ENCODE measurements around the gene SLC15A4. TPM values are rescaled to one million over a fixed set of nuclear protein-coding genes. Genes with fewer than 3 reads are reported as not detected.

The SLC15A4 gene
- polyA plus RNA-seq, 1 donor, result 22.4 TPM

- no peak for DNase-seq (ENCODE audit: low read depth)
These were observed 68.2 kb downstream of the SLC15A4 start for GRCh38 chr12:128755566-128755965.

DNA sequence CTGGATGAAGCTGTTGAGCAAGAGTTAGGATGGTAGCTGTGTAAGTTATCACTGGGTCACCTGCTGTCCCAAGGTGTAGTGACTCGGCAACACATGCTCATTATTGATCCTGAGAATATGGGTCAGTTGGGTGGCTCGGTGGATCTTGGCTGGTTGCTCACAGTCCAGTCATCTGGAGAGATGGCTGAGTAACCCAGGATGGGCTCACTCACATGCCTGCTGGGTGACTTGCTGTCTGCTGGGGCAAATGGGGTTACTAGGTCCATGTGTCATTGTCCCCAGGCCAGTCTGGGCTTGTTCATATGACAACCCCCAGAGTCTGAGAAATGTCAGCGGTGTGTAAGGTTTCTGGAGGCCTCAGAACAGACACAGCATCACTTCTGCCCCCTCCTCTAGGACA is 69.5 kb downstream of the SLC15A4 start:
- no peak for DNase-seq (ENCODE audit: low read depth)

DNA sequence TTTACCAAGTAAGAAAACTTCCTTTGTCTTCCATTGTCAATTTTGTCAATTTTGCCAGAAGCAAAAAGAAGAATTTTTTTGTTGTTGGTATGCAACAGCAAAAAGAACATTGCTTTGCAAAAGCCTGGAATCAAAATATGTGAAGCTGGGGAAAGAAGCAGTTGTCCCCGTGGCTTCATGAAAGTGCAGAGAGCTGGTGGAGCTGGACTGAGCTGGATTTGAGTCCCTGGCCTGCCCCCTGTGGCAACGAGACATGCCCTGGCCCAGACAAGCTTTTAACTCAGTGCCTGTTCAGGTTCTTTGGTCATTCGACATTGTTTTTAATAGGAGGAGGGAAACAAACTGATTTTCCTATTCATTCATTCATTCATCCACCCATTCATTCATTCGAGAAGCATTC is 70.3 kb downstream of the SLC15A4 start:
- no peak for DNase-seq (ENCODE audit: low read depth)

- DNase-seq (ENCODE audit: low read depth), result no peak
These were observed 71.4 kb downstream of the SLC15A4 start for GRCh38 chr12:128752386-128752785.

- no peak for DNase-seq (ENCODE audit: low read depth)
These were observed 76.3 kb downstream of the SLC15A4 start for GRCh38 chr12:128747441-128747840.

DNA sequence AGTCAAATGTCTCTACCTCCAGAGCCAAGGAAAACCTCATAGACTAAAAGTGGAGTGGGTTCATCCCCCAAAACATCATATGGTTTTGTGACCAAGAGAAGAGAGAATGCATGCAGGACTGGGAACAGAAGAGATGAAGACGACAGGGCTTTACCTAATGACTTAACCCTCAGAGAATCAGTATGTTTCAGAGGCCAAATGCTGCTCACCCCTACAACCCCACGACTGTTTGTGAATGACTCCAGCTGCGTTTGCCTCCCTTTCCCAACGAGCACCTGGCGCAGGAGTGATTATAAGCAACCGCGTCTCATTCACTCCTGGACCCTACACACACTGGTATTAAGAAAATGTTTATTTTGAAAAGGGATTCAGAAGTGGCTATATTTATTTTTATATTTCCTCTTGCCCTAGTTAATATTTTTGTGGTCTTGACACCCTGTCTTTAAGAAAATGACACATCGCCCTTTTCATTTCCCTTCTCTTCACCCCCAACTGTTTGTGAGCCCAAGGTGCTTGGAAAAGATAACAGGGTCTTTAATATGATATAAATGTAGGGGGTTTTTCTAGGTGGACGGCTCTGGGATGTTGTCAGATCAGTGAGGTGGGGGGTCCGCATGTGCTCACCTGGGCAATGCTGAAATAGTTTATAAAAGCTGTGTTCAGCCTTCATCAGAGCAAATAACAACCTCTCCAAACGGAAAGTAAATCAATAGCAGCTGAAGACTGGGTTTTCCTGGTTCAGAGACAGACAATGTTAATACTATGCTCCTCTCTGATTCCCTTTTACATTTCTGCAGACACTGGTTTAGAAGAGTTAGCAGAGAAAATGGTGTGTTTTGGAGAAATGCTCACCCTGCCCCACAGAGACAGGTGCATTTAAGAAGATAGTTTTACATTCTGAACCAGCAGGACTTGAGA is 77.7 kb downstream of the SLC15A4 start:
- DNase-seq (ENCODE audit: low read depth), result no peak

GRCh38 chr12:128743916-128744315 is 79.8 kb downstream of the SLC15A4 start:
- no peak for DNase-seq (ENCODE audit: low read depth)

Other genes with a start within 250 kb of the SLC15A4 start
- 1.6 TPM for gene GLT1D1, start 29.5 kb upstream of the SLC15A4 start, polyA plus RNA-seq (ENCODE audit: insufficient read length)